ENCODE measurements around the gene AHRR.
A peak's percentile ranks its signal among the peaks of the same experiment; 100 is the strongest.
"Not testable (repeated sequence)": the region's sequence is repeated elsewhere in the genome, so short reads cannot be mapped to it uniquely, and the experiment has no call there.

The AHRR gene

DNA sequence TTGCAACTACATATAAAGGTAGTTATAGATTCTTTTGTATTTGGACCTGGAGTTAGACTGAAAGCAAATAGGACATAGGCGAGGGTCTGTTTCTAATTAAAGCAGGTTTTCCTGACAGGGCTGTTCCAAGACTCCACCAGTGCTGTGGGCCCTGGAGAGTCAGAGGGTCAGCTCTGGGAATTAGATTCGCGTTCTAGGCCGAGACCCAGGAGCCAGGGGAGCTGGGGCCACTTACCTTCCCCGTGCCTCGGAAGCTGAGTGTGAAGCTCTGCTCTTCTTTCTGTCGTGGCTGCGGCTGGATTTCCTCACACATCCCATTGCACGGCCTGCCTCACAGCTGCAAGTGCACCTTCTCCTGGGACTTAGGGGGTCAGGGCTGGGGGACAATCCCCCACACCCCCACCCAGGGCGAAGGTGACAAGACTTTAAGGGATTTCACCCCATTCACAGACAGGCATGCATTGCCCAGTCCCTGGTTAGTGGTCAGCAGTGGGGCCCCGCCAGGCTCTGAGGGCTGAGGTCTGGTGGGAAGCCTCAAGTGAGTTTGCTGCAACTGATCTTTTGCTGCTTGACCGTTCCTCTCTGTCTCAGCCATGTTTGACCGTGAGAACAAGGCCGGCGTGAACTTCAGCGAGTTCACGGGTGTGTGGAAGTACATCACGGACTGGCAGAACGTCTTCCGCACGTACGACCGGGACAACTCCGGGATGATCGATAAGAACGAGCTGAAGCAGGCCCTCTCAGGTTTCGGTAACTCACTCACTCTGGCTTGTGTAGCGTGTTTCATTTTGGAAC, 15.3 kb upstream of the AHRR start:
- DNase-seq: no peak

DNA sequence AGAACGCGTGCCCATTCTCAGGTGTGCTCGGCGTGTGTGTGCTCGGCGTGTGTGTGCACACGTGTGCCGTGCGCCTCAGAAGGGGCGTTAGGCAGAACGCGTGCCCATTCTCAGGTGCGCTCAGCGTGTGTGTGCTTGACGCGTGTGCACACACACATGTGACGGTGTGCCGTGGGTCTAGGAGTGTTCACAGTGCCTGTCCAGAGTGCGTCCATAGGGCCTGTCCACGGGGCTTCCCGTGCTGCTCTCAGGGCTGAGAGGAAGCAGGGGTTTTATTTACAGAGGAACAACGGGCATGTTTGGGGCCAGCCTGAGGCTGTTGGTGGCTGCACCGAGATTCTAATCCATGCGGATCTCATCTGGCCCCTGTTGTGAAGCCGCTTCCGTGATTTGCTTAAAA, 14.2 kb upstream of the AHRR start:
- no peak for DNase-seq

DNA sequence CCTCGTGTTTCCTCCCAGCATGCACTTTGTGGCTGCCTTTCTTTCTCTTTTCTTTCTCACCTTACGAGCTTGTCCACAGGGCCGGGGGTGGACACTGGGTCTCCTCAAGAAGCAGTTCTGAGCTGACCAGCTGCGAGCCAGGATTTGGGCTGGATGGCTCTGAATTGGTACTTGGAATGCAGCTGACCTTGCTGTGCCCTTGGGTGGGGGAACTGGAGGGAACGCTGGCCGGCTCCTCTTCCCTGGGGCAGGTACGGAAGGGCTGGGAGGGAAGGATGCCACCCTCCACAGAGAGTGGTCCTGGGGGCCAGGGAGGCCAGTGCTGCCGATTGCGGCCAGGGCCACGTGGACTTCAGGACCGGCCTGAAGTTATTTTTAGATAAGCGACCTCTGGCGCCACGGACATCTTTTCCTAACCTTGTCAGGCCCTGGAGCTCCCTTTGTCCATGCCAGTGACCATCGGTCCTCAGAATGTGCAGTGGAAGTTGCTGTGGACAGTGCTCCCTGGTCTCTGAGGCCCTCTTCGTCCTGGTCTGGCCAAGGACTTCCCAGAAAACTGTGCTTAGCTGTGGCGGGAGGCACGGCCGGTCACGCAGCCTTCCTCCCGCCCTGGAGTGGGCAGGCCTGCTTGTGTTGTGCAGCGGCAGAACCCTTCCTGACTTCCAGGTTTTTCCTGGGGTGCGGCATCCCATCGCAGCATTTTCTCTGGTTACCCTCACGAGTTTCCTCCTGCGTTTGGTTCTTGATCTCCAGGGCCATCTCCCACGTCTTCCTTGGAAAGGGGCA, 13.5 kb upstream of the AHRR start:
- DNase-seq: no peak

DNA sequence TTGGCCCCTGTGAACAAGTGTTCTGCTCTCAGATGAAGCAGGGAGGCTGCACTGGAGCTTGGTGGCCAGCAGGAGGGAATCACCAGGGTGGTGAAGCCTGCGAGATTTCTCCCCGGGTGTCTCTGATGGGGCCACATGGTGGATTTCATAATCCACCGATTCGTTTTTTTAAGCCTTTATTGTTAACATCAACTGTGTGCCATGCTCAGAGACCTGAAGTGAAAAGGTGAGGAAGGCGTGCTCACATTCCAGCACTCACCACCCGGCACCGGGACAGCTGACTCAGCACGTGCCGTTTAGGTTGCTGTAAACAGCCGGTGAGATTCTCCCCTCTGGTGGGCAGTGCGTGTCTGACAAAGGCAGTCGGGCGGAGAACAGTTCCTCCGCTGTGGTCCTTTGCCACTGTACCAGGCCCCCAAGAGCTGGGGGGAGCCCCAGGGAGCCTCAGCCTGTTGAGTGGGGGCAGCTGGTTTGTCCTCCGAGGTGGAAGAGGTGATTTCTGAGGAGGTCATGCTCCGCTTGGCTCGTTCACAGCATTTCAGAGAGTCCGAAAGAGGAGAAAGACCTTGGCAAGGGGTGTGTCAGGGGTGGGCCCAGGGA, 12.7 kb upstream of the AHRR start:
- DNase-seq: peak; percentile 26

DNA sequence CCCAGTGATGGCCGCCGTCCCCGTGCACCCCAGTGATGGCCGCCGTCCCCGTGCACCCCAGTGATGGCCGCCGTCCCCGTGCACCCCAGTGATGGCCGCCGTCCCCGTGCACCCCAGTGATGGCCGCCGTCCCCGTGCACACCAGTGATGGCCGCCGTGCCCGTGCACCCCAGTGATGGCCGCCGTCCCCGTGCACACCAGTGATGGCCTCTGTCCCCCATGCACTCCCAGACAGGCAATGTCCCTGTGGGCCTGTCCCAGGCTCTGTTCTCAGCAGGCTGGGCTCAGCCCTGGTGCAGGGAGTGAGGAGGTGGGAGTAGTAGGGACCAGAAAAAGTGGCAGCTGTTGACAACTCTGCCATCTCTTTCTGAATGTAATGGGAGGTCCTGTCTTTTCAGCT, 11.7 kb upstream of the AHRR start:
- not testable (repeated sequence) for DNase-seq

DNA sequence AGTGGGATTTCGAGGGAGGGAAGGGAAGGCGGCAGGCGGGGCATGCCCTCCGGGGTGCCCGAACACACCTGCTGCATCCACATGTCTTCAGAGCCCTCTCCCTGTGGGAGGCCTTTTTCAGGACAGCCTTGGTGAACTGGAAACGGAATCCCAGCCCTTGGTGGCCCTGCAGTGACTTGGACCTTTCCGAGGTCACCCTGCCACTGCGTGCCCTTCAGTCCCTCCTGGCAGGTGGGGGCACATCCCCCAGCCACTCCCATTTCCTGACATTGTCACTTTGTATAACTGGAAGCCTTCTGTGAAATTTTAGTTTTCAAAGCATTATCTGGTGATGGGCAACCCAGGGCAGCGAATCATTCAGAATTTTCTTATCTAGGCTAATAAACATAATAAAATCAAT, 11.0 kb upstream of the AHRR start:
- no peak for DNase-seq

DNA sequence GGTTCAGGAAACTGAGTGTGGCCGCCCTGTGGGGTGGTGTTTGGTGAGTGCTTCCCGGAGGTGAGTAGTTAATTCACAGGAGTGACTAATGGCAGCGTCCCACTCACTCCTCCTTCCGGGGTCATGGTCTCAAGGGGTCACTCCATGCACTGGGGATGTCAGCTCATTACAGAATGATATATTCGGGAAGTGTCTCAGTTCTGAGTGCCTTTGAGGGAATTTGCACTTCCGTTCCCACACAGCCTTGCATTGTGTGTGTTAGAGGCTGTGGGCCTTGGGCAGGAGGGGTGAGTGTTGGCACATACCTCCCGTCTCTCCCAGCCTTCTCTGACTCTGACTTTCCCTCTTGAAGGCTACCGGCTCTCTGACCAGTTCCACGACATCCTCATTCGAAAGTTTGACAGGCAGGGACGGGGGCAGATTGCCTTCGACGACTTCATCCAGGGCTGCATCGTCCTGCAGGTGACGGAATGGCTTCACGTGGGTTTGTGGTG, 10.5 kb upstream of the AHRR start:
- DNase-seq: no peak

DNA sequence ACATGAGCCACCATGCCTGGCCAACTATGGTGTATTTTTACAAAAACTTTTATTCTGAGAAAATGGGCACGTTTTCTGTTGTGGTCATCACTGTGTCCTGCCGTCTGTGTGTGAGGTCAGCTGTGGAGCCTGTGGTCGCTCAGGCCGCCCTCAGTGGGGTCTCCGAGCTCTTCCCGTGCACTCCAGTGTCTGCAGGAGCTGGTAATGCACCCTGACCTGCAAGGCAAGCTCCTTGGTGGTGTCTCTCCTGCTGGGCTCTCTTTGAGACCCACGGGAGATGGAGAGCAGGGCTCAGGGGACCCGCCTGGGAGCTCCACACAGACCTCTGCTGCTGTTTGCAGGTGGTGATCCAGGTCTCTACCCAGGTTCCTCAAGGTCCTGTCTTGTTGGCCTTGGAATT, 9.6 kb upstream of the AHRR start:
- no peak for DNase-seq

DNA sequence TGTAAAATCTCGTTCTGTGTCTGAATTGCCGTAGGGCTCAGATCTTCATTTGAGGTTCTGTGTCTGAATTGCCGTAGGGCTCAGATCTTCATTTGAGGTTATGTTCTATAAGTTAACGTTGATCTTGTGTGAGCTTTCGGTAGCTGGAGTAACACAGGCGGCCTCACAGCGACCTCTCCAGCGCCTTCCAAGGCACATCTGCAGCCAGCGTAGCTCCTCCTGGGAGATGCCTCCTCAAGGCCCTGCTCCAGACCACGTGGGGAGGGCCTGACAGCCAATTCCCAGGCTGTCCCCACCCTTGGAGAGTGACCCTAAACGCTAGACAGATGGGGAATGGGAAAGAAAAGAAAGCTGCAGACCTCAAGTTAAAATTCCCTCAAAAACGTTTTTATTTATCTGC, 8.7 kb upstream of the AHRR start:
- no peak for DNase-seq

DNA sequence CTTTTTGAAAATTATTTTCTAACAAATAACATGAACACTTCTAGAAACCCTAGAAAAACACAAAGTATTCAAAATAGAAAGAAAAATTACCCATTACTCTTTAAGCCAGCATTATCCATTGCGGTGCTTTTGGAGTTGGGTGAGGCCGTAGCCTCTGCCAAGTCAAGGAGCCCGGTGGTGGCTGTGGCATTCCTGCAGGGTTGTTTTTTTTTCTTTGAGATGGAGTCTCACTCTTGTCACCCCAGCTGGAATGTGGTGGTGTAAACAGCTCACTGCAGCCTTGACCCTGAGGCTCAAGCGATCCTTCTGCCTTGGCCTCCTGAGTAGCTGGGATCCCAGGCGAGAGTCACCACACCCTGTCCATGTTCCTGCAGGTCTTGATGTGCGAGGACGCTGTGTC, 8.2 kb upstream of the AHRR start:
- DNase-seq: no peak

DNA sequence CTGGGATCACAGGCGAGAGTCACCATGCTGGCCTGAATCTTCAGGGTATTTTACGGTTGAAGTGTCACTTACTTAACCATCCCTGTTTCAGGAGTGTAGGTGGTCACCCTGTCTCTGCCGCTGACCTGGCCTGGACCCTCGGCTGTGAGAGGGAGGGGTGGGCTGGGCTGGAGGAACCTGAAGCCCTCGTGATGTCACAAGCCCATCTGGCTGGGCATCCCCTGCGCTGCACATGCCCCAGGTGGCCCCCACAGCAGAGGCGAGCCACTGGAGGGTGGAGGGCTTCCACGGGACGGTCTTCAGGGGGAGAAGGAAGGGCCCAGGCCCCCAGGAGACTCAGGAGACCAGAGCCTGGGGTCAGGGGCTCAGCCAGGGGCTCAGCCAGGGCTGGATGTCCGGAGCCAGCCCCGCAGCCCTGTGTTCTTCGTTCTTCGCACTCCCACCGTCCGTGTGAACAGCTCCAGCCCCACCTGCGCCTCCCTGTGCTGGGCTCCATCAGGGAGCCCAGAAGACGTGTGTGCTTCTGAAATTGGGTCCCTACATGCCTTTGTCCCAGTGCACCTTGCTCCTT, 7.6 kb upstream of the AHRR start:
- DNase-seq: no peak

DNA sequence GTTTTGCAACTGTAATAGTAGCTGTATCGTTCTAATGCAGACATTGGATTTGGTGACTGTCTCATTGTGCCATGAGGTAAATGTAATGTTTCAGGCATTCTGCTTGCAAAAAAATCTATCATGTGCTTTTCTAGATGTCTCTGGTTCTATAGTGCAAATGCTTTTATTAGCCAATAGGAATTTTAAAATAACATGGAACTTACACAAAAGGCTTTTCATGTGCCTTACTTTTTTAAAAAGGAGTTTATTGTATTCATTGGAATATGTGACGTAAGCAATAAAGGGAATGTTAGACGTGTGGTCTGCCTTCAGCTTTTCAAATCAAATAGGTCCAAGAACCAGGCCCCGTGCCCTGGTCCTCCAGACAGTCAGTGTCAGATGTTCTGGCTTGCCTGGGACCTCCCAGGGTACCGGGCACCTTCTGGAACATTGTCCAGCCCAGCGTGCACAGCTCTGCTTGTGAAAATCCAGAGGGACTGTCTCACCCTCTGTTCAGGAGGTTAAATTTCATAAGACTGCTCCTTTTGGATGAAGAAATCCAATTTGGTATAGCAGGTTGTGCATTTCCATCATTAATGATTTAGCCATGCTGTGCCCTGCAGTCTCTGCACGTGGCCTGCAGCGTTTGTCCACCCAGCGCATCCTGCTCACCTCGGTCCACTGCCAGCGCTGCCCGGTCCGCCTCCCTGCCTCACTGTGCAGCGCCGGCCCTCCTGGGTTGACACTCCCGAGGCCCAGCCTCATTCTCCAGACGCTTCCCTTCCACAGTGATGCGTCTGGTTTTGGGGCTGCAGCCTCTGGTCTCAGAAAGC, 6.6 kb upstream of the AHRR start:
- no peak for DNase-seq

DNA sequence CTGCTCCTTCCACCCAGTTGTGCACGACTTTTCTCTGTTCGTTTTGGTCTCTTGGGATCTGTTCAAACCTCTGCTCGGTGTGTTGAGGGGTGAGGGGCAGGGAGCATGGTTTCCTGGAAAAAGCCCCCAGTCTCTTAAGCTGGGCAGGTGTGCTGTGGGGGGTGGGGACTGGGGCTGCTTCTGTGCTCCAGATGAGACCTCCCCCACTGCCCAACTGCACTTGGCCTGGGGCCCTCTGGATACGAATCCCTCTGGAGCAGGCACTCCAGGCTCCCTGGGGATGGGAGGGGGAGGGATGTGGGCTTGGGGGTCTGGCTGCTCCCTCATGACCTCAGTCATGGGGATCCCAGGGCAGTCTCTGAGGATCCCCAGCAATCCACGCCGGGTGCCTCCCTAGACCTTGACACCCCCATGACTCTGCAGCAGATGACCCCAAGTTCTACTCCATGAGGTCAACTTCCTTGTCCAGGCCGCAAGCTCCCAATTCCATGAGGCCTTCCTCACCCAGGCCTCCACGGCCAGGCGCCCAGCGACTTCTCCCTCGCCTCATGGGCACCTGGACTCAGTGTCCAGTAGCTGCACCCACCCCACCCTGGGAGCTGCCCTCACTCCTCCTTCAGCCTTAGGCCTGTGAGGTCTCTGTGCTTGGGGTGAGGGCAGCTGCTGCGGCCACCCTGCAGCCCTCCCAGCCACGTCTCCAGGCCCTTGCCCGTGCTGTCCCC, 5.9 kb upstream of the AHRR start:
- DNase-seq: no peak

DNA sequence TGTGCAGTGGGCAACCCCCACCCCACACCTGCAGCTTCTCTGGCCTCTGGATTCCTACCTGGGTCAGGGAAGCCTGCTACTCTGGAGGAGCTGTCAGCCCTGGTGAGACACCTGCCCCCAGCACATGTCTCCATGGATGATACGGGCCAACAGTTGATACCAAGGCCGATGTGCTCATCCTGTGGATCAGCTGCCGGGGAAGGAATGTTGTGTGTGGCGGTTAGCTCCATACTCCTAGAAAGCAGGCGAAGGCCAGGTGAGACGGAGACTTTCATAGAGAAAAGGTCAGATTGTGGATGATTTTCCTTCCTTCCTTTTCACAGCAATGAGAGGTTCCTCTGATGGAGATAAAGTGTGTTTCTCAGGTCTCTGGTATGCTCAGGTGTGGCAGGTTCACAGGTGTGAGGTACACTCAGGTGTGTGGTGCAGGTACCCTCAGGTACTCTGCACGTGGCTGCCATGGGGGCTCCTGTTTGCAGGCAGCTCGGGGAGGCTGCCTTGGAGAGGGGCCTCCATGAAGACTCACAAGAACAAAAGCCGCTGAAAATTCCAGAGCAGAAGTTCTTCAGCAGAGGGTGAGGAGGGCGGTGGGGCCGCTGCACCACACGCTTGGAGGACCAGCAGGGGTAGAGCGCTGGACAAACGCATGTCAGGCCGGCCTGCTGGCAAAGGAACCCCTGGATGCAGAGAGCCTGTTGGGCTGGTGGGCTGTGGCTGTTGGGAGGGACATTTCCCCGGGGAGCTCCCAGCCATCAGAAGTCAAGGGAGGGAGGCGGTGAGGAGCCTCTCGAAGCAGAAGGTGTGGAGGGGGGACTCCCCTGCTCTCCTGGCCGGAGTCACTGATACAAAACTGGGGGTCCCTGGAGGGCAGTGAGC, 5.1 kb upstream of the AHRR start:
- no peak for DNase-seq

DNA sequence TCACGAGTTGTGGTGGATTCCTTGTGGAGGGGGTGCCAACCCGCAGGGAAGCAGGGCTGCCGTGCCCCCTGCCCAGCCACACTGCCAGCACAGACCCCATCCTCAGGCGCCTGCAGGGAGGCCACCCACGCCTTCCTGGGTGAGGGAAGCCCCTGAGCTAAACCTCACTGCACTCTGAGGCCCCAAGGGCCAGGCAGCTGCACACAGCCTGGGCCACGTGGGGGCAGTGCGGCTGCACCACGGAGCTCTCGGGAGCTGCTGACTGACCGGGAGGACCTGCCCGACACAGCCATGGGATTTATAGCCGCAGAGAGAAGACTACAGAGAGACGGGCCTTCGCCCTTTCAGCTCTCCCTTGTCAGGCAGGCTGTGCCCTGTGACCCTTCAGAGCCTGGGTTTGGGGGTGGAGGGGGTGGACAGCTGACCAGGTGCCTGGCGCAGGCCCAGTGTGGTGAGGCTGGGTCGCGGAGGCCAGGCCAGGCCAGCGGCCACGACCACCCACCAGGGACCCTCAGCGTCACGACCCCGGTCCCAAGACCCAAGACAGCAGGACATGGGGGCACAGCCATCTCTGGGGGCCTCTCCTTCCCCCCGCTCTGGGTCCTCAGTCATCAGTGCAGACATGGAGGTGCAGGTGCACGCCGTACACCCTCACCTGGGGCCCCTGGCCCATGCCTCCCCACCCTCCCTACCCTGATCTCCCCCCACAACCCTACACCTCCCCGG, 4.3 kb upstream of the AHRR start:
- DNase-seq: peak; percentile 91

DNA sequence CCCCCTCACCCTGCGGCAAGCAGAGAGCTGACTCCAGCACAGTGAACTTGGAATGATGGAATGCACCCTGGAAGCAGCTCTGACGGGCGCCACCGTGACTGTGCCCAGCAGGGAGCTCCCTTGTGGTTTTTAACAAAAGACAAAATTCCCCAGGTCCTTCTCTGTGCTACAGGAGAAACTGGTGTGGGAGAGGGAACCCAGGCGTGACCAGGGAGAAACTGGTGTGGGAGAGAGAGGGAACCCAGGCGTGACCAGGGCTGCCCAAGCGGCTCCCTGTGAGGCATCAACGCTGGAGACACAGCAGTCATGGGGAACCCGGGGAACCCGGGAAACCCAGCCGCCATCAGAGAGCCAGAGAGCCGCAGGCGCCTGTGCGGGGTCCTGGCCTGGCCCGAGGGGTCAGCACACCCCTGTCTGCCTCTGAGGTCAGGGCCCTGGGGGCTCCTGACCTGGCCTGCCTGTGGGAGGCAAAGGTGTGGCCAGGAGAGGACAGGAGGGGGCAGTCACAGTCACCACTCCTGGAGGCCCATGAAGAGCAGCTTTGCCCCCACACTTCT, 3.1 kb upstream of the AHRR start:
- DNase-seq: no peak

DNA sequence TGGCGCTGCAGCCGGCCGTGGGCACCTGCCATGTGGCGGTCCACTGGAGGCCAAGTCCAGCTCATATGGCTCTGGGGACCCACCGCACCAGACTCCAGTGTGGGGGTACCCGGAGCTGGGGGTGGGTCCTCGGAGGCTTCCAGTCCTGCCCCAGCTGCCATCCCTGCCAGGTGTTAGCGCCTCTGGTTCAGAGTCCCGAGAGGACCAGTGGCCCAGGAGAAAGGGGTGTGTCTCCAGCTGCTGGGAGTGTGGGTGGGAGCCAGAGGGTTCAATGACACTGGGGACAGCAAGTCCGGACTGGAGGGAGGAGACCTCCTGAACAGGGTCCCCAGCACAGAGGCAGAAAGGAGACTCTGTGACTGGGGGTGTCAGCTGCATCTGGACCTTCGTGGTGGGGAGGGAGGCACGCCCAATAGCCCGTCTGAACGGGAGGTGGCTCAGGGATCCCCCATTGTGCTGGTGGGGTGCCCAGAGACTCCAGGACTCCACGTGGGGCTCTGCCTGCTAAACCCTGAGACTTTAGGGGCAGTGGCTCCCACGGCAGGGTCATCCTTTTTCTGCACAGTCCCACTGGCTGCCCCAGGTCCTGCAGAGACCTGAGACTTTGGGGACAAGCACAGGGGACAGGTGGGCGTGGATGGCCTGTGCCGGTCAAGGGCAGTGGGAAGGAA, 2.4 kb upstream of the AHRR start:
- DNase-seq: no peak

DNA sequence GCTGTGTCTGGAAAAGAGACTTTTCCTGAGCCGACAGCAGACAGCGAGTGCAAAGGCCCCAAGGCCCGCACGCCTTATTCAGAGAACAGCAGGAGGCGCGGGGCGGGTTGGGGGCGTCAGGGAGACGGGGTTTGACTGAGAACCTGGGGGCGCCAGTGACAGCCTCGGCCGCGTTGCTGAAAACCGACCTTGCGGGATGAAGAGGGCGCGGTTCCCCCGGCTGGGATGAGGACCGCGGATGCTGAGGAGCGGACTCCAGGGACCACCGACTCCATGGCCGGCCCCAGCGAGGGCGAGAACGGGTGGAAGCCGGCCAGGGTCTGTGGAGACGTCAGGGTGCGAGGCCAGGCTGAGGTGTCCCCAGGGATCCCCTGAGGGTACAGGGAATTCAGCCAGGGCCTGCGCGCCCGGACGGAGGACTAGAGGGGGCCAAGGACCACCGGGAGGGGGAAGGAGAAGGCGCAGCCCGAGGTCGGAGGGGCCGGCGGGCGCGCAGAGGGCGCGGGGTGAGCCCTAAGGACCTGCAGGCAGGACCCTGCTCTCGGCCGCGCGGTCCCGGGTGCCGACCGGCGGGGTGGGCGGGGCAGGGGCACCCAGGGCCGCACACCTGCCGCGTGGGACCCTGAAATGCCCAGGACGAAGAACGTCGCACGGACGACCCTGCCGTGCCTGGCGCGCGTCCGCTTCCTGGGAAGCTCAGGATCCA, 837 bp upstream of the AHRR start:
- DNase-seq: peak; percentile 40
